GM19193 (cell line): ENCODE measurements around the gene TRNP1.

Experiments
- POLR2A ChIP-seq: IDR thresholded peaks from 4 replicates; pipeline ENCODE4 v1.6.1; 2011; ENCODE audit not compliant: insufficient read depth, insufficient read length; ENCODE audit errors: extremely low read depth

TRNP1 gene

GRCh38 chr1:27049100-27049499 is 55.6 kb downstream of the TRNP1 start:
- TF ChIP-seq POLR2A = no peak

DNA sequence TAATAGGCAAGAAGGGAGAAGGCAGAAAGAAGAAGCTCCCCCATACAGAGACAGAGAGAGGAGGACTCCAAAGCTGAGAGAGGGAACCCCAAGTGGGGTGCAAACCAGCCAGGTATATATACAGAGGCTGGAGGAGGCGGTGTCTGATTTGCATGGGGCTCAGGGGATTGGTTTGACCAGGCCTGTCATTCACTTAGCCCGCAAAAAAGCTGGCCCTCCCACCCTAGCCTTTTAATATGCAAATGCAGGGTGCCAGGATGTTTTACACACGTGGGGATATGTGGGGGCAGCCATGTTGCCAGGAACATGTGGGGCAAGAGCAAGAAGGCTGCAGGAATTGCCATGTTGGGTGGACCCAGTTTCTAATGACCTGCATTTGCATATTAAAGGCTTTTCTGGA is 56.1 kb downstream of the TRNP1 start:
- no peak for TF ChIP-seq POLR2A
